HG03354 (cell line): ENCODE data around the gene NAP1L4.

ENCODE experiments used
- ATAC-seq: cut with Tn5 transposase; IDR thresholded peaks from one replicate; pipeline ENCODE4 v1.9.1; 2021; ENCODE audit warnings: mild to moderate bottlenecking; ENCODE audit not compliant: unreplicated experiment, poor library complexity, severe bottlenecking

The NAP1L4 gene

GRCh38 chr11:2996976-2997375 is 4.8 kb upstream of the NAP1L4 start:
- no peak for ATAC-seq

GRCh38 chr11:2995893-2996554 is 3.9 kb upstream of the NAP1L4 start:
- ATAC-seq, result no peak

DNA sequence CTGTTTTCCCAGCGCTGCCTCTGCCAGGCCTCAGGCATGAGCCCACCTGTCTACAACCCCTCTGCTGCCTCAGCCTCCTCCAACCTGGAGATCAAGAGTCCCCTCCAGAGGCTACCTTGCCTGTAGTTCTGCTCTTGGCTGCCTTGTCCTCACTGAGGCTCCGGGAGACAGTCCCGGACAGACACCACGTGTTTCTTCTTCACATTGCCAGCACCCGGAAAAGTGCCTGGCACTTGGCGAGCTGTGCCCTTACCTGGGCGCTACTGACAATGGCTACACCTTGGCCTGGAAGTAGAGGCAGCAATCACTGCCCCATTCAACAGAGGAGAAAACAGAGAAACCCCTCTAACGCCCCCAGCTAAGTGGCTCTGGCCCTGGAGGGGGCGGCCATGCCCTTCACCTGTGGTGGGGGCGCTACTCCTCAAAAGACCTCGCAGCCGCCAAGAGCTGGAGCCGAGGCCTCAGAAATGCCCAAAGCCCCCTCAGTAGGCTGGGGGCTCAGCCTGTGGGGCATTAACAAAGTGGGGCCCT is 3.0 kb upstream of the NAP1L4 start:
- ATAC-seq, result no peak

GRCh38 chr11:2994336-2994730 is 2.2 kb upstream of the NAP1L4 start:
- ATAC-seq, result no peak

- no peak for ATAC-seq
Observed at GRCh38 chr11:2992997-2993325, 832 bp upstream of the NAP1L4 start.

GRCh38 chr11:2991452-2992233 is 486 bp downstream of the NAP1L4 start:
- ATAC-seq, result peak; percentile 41

DNA sequence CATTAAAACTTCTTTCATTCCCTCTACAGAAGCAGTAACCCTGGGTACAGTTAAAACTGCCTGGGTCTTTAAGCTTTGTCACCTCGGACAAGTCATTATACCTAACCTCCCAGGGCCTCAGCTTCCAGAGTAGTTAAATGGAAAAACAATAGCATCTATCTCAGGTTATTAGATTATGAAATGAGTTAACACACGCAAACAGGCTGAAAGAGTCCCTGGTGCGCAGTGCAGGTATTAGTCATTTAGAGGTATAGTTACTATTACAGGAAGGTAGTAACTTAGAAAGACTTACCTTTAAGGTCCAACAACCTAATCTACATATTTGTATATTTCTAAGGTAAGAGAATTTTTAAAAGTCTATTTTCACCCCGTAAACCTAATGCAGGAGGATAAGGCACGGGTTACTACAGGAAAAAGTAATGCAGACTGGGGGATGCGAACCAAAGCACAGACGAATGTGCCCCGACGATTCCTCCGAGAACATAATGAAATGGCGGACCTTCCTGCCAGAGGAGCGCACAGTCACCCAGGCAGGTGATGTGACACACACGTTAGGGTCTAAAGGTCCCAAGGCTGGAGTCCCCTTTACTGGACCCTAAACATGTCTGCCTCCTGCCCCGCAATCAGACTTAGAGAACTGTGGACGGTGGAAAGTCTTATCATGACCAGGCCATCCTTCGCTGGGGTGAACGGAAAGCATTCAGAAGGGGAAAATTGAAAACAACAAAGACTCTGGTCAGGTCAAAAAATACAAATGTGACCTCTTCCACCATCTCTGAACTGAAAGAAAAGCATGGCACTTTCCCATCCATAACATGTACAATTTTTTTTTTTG is 1.3 kb downstream of the NAP1L4 start:
- ATAC-seq, result no peak

DNA sequence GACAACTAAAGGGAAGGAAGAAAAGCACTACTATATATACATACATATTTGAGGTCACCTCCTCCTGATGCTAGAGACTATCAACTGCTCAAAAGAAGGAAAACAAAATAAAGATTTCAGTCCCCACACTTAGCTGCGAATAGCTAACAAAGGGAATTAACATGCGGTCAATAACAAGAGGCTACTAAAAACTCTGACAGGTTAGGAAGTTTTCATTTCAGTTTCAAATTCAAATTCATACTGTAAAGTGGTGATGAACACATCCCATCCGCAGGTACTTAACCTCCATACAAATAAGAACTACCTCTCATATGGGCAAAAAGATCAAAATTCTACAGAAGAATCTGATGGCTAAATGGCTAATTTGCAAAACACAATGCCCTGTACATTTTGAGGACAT is 2.6 kb downstream of the NAP1L4 start:
- ATAC-seq, result no peak

DNA sequence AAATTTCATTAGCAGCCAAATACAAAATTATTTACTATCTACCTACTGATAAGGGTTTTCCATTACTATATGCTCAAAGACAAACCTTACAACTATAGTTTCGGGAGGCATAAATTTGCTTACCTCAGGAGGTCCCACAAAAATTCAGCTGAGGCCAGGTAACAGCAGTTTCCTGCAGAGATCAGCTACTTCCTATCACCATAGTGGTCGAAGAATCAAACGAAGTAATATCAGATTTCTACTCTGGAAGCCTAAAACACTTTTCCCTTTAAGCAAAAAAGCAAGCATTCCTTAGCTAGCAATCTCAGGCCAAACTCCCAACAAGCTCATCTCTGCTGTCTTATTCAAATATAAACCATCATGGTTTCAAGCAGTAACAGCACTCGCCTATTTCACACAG is 3.1 kb downstream of the NAP1L4 start:
- ATAC-seq, result no peak

DNA sequence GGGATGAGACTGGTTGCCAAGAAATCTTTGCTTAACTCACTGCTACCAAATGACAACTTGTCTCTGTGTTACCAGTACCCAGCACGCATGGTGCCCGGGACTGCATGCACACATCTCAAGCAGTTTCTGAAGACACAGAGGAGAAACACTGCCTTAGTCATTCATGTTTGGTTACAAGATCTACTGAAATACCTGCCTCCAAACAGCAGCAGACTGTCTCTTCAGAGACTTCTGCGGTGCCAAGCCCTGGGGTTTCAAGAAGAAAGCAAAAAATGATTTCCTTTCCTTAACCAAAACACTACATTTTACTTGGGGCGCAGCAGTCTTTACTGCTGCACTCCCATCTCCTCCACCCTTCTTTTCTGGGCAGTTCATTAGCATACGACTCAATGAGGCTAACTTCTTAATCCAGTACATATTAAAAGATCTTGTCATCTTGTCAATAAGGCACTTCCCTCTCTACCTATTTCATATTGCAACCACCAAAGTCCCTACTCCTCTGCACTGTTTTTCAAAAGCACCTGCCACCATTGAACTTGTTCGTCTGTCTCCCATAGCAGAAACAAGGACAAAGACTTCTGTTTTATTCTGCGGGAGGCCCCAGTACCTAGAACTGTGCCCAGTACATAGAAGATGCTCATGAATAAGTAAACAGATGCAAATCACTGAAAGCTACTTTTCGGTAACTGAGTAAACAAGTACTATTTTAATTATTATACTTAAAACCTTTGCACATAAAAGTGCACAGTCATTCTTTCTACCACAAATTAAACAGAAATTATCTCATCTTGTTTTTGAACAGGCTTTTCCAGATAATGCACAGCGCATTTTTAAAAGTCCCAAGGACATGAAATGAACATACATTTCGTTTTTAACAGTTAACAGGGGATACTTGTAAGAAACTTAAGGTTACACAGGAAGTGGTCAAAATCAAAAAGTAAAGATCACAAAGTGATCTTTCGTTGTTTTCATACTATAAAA is 4.0 kb downstream of the NAP1L4 start:
- ATAC-seq, result no peak

DNA sequence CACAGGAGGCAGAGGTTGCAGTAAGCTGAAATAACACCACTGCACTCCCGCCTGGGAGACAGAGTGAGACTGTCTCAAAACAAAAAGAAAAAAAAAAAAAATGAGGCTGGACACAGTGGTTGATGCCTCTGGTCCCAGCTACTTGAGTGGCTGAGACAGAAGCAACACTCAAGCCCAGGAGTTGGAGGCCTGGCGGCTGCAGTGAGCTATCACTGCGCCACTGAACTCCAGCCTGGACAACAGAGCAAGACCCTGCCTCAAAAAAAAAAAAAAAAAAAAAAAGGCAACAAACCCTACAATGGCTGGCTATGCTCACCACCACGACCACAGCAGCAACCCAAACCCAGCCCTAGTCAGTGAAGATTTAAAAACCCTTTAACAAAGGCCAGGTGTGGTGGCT is 8.2 kb downstream of the NAP1L4 start:
- ATAC-seq, result no peak

GRCh38 chr11:2982214-2982613 is 9.9 kb downstream of the NAP1L4 start:
- no peak for ATAC-seq

GRCh38 chr11:2981130-2981529 is 11.0 kb downstream of the NAP1L4 start:
- ATAC-seq, result no peak

DNA sequence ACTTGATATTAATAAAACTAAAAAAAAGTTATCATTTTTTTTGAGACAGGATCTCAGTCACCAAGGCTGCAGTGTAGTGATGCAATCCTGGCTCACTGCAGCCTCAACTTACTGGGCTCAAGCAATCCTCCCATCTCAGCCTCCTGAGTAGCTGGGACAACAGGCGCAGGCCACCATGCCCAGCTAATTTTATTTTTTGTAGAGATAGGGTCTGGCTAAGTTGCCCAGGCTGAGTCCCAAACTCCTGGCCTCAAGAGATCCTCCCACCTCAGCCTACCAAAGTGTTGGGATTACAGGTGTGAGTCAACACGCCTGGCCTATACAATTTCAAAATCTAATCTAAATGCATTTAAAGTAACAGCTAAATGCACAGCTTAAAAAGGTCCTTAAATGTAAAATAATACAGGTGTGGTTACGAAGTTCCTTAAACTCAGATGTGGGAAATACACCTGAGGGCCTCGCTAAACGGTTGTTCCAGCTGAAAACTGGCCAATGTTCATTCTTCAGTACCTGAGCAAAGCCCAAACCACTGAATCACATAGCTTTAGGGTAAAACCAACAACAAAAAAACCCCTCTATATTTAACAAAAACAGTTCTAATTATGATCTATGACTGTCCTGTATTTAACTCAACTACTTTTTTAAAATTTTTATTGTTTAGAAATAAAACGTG is 11.8 kb downstream of the NAP1L4 start:
- ATAC-seq, result no peak

DNA sequence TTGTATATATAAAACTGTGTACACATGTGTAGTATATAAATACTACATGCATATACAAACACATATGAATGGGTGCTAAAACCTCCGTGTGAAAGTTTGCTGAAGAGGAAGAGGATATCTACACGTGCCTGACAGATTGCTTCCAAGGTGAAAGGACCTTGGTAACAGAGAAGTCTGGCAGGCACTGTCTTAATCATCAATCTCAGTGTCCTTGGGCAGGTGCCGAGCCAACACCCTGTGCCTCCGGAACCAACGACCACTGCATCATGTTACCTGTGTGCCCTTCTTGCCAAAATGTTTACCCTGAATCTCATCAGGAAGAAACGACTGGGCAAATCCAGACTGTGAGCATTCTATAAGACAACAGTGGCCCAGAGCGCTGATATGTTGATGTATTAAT is 15.0 kb downstream of the NAP1L4 start:
- no peak for ATAC-seq

DNA sequence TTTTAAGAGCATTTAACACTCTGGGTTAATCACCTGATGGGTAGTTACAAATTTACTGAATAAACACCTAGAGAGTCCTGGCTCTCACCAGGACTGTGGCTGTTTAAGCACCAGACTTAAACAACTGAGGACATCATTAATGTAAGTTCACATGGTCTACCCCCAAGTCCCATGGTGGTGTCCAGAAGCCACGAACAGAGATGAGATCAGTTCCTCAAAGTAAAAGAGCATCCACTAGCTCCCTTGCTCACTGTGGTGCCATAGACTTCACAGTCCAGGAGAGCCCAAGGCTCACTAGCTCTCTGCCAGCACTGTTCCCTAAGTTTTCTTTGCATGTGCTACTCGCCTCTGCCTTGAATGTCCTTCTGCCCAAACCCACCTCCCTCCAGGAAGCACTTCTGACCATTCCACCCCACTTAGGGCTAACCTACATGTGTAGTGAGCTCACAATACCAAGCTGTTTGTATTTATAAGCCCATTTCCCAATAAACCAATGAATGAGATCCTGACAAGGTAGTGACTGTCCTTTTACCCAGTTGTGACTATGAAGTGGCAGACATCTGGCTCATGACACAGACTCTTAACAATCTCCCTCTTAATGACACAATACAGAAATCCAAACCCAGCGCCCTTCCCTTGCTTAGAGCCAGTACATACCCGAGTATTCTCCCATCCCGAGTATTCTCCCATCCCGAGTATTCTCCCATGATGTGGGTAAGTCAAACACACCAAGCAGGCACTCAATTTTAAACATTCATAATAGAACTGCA is 15.7 kb downstream of the NAP1L4 start:
- no peak for ATAC-seq

GRCh38 chr11:2975594-2975993 is 16.5 kb downstream of the NAP1L4 start:
- peak; percentile 54 for ATAC-seq

GRCh38 chr11:2974272-2974671 is 17.9 kb downstream of the NAP1L4 start:
- no peak for ATAC-seq
